ENCODE measurements around the gene ZNF462. TPM values are rescaled to one million over a fixed set of nuclear protein-coding genes. Genes with fewer than 3 reads are reported as not detected.

The ZNF462 gene
- total RNA-seq, 4 donors from 2014 or later = 9.3 to 13.3 (median 11.4) TPM

DNA sequence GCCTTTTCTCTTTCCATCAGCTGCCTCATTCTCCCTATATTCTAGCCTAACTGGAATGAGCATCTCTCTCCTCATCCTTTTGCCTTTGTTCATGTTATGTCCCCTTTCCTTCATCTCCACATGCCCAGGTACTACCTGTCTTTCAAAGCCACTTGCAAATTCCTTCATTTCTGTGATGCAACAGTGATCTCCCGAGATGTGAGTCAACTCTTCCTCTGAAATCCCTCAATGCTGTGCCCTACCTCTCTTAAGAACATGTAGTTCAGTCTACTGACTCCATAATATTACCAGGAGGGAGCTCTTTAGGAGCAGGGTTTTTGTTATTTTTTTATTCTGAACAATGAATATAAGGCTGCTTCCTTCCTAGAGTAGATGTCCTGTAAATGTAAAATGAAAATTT lies 91.6 kb downstream of the ZNF462 start:
- no peak for TF ChIP-seq POLR2A (IDR thresholded peaks at IDR 0.05)
- TF ChIP-seq, protein P1, sequence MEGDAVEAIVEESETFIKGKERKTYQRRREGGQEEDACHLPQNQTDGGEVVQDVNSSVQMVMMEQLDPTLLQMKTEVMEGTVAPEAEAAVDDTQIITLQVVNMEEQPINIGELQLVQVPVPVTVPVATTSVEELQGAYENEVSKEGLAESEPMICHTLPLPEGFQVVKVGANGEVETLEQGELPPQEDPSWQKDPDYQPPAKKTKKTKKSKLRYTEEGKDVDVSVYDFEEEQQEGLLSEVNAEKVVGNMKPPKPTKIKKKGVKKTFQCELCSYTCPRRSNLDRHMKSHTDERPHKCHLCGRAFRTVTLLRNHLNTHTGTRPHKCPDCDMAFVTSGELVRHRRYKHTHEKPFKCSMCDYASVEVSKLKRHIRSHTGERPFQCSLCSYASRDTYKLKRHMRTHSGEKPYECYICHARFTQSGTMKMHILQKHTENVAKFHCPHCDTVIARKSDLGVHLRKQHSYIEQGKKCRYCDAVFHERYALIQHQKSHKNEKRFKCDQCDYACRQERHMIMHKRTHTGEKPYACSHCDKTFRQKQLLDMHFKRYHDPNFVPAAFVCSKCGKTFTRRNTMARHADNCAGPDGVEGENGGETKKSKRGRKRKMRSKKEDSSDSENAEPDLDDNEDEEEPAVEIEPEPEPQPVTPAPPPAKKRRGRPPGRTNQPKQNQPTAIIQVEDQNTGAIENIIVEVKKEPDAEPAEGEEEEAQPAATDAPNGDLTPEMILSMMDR (IDR thresholded peaks at IDR 0.05 in 4 of 5, conservative IDR thresholded peaks at IDR 0.05 in 1 of 5) = no peak
- H3K4me1 ChIP-seq = peaks cover 22 to 26% of the 10 kb centered on the region in 2 donors
- no peaks in the 10 kb centered on the region for H3K27me3 ChIP-seq
- no peak overlapping the region for H3K4me3 ChIP-seq
- no peaks in the 10 kb centered on the region for H3K36me3 ChIP-seq
- DNase-seq (no peak), ATAC-seq (no peak)
- in situ Hi-C loops (cut with MboI; ENCODE audit: low sequenced_read_pairs in 4 of 4) = no loop called here
- H3K27ac ChIP-seq = peak overlapping the region in 3 of 4 donors; percentile 38 to 65 (median 49)
- no peaks in the 10 kb centered on the region for H3K9me3 ChIP-seq
- intact Hi-C loops (cut with DNase I; ENCODE audit: low total_unique reads) = no loop called here

DNA sequence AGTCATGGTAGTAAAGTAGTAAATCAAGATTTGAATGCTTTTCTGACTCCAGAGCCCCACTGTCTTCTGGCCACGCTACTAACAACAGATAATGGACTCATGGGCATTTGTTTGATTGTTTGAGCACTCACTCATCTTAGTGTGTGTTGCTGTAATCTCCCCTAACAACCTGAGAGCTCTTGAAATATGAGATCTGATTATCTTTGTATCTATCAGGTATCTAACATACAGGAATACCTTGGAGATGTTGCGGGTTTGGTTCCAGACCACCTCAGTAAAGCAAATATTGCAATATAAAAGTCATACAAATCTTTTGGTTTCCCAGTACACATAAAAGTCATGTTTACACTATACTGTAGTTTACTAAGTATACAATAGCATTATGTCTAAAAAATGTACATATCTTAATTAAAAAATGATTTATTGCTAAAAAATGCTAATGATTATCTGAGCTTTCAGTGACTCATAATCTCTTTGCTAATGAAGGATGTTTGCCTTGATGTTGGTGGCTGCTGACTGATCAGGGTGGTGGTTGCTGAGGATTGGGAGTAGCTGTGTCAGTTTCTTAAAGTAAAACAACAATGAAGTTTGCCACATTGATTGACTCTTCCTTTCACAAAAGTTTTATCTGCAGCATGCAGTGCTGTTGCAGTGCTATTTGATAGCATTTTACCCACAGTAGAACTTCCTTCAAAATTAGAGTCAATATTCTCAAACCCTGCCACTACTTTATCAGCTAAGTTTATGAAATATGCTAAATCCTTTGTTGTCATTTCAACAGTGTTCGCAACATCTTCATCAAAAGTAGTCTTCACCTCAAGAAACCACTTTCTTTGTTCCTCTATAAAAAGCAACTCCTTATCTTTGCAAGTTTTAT lies 92.2 kb downstream of the ZNF462 start:
- DNase-seq (no peak), ATAC-seq (no peak)
- H3K27me3 ChIP-seq = no peaks in the 10 kb centered on the region
- in situ Hi-C loops (cut with MboI; ENCODE audit: low sequenced_read_pairs in 4 of 4) (no loop called here), intact Hi-C loops (cut with DNase I; ENCODE audit: low total_unique reads) (no loop called here)
- peak overlapping the region; percentile 38 to 65 (median 56) for H3K27ac ChIP-seq
- H3K9me3 ChIP-seq = no peaks in the 10 kb centered on the region
- no peak overlapping the region for H3K4me3 ChIP-seq
- TF ChIP-seq POLR2A (IDR thresholded peaks at IDR 0.05) = no peak
- TF ChIP-seq, protein P1 (IDR thresholded peaks at IDR 0.05 in 4 of 5, conservative IDR thresholded peaks at IDR 0.05 in 1 of 5) = no peak
- H3K4me1 ChIP-seq = peaks cover 22 to 26% of the 10 kb centered on the region in 2 donors
- no peaks in the 10 kb centered on the region for H3K36me3 ChIP-seq

DNA sequence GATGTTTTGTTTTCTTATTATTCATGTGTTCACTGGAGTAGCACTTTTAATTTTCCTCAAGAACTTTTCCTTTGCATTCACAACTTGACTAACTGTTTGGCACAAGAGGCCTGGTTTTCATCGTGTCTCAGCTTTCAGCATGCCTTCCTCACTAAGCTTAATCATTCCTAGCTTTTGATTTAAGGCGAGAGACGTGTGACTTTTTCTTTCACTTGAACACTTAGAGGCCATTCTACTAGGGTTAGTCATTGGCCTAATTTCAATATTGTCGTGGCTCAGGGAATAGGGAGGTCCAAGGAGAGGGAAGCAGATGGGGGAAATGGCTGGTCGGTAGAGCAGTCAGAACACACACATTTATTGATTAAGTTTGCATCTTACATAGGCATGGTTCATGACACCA lies 94.0 kb downstream of the ZNF462 start:
- H3K9me3 ChIP-seq = no peaks in the 10 kb centered on the region
- no peaks in the 10 kb centered on the region for H3K27me3 ChIP-seq
- no peaks in the 10 kb centered on the region for H3K36me3 ChIP-seq
- no peak for TF ChIP-seq POLR2A (IDR thresholded peaks at IDR 0.05)
- TF ChIP-seq, protein P1 (IDR thresholded peaks at IDR 0.05 in 4 of 5, conservative IDR thresholded peaks at IDR 0.05 in 1 of 5) = no peak
- in situ Hi-C loops (cut with MboI; ENCODE audit: low sequenced_read_pairs in 4 of 4) = no loop called here
- peaks cover 27 to 31% of the 10 kb centered on the region in 2 donors for H3K4me1 ChIP-seq
- no peak overlapping the region for H3K4me3 ChIP-seq
- peak overlapping the region; percentile 51 to 63 (median 56) for H3K27ac ChIP-seq
- peak; percentile 43 to 72 for ATAC-seq
- no peak for DNase-seq
- intact Hi-C loops (cut with DNase I; ENCODE audit: low total_unique reads) = no loop called here

DNA sequence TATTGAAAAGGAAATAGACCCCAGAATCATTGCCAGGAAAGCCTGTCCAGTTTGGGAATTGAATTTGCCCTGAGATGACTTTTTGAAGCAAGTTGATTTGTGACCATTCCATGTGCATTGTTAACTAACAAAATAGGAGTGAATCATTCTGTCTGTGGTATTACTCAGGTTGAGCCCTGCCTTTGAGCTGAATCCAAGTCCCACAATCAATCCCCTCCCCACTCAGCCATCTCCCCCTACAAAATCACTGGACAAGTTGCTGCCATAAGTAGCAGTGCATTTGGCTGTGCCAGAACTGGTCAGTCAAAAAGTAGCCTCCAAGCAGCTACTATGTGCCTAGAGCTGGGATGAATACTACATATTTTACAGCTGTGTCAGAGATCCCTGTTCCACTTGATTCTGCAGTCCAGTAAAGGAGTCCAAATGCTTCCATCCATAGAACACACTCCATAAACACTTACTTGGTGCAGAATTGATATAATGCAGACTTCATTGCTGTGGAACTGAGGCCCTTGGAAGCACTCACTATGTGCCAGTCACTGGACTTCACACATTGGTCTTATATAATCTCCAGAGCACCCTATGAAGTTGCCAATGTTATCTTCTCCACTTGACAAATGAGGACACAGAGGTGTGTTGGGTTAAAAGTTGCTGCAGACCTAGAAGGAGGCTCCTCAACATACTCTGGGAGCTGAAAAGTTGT lies 96.1 kb downstream of the ZNF462 start:
- in situ Hi-C loops (cut with MboI; ENCODE audit: low sequenced_read_pairs in 4 of 4) = no loop called here
- H3K9me3 ChIP-seq = no peaks in the 10 kb centered on the region
- TF ChIP-seq, protein P1 (IDR thresholded peaks at IDR 0.05 in 4 of 5, conservative IDR thresholded peaks at IDR 0.05 in 1 of 5) = no peak
- no peak for TF ChIP-seq POLR2A (IDR thresholded peaks at IDR 0.05)
- H3K27me3 ChIP-seq = no peaks in the 10 kb centered on the region
- no peak overlapping the region for H3K27ac ChIP-seq
- intact Hi-C loops (cut with DNase I; ENCODE audit: low total_unique reads) = no loop called here
- H3K36me3 ChIP-seq = no peaks in the 10 kb centered on the region
- no peak for ATAC-seq
- no peak overlapping the region for H3K4me3 ChIP-seq
- peaks cover 31 to 46% of the 10 kb centered on the region in 2 donors for H3K4me1 ChIP-seq
- no peak for DNase-seq

All from gastrocnemius medialis (tissue), 4 donors.